HepG2 (cell line): ENCODE measurements around the gene UGT1A3. TPM values are rescaled to one million over a fixed set of nuclear protein-coding genes. Genes with fewer than 3 reads are reported as not detected.

ENCODE experiments used
- AGO1 ChIP-seq: fragments of 200-400 bp; formaldehyde crosslinking; IDR thresholded peaks from 2 replicates; pipeline ENCODE4 v1.6.1; 2017; ENCODE audit warnings: mild to moderate bottlenecking, low read depth, low read length, moderate library complexity; ENCODE audit not compliant: poor library complexity, severe bottlenecking
- ATF4 ChIP-seq, 2 experiments: fragments of 450-650 bp in 1 of 2; sonication (generic) in 1 of 2; formaldehyde crosslinking; IDR thresholded peaks; 2 replicates each; pipeline versions ENCODE4 v1.5.0 to v1.8.0; 2020 to 2022; ENCODE audit warnings: mild to moderate bottlenecking in 1 of 2, missing genetic modification reagents in 1 of 2
- GFI1 ChIP-seq: sonication (generic); formaldehyde crosslinking; IDR thresholded peaks from 2 replicates; pipeline ENCODE4 v1.5.0; 2020; ENCODE audit warnings: missing genetic modification reagents, mild to moderate bottlenecking, borderline replicate concordance
- HOMEZ ChIP-seq: IDR thresholded peaks from 2 replicates; pipeline ENCODE4 v1.6.1; 2016; ENCODE audit warnings: low read depth
- NCOA5 ChIP-seq: sonication (generic); formaldehyde crosslinking; IDR thresholded peaks from 2 replicates; pipeline ENCODE4 v1.4.0; 2020; ENCODE audit warnings: missing genetic modification reagents
- PPARG ChIP-seq: conservative IDR thresholded peaks from 2 replicates; pipeline ENCODE4 v1.6.1; 2016; ENCODE audit warnings: missing biosample characterization, missing genetic modification reagents
- RARG ChIP-seq: sonication (generic); formaldehyde crosslinking; IDR thresholded peaks from 2 replicates; pipeline ENCODE4 v1.4.0; 2020; ENCODE audit warnings: low read depth, mild to moderate bottlenecking, missing genetic modification reagents
- REST ChIP-seq, 2 experiments: IDR thresholded peaks; 2 replicates each; pipeline ENCODE4 v1.6.1; 2011 to 2012; ENCODE audit warnings: low read length in 2 of 2, borderline replicate concordance in 1 of 2, low read depth in 1 of 2, mild to moderate bottlenecking in 1 of 2, moderate library complexity in 1 of 2
- SATB2 ChIP-seq: sonication (generic); formaldehyde crosslinking; IDR thresholded peaks from 2 replicates; pipeline ENCODE4 v1.5.0; 2020; ENCODE audit warnings: missing genetic modification reagents
- SNAPC4 ChIP-seq: sonication (generic); formaldehyde crosslinking; IDR thresholded peaks from 2 replicates; pipeline ENCODE4 v1.4.0; 2020; ENCODE audit warnings: mild to moderate bottlenecking, missing genetic modification reagents
- YY1 ChIP-seq: IDR thresholded peaks from 2 replicates; pipeline ENCODE4 v1.6.1; 2011; ENCODE audit warnings: low read length, low read depth, moderate library complexity, mild to moderate bottlenecking; ENCODE audit not compliant: insufficient read depth, insufficient replicate concordance
- ZNF335 ChIP-seq: sonication (generic); formaldehyde crosslinking; IDR thresholded peaks from 2 replicates; pipeline ENCODE4 v1.4.0; 2020; ENCODE audit warnings: missing genetic modification reagents
- ZNF780A ChIP-seq: sonication (generic); formaldehyde crosslinking; IDR thresholded peaks from 2 replicates; pipeline ENCODE4 v1.8.0; 2022; ENCODE audit warnings: mild to moderate bottlenecking, missing genetic modification reagents, moderate library complexity
- ZNF839 ChIP-seq: sonication (generic); formaldehyde crosslinking; IDR thresholded peaks from 2 replicates; pipeline ENCODE4 v1.4.0; 2020; ENCODE audit warnings: missing genetic modification reagents, mild to moderate bottlenecking, borderline replicate concordance
- polyA plus RNA-seq, 8 experiments: library from polyadenylated mRNA; depleted of rRNA in 3 of 8; stranded (reverse) in 7 of 8; unstranded in 1 of 8; fragments of >200 nt; fragmentation: Illumina TruSeq in 4 of 8; extraction: Trizol in 4 of 8; gene quantifications; 2 replicates each; pipeline versions ENCODE4 v1.2.1 to v1.2.3, GENCODE V29; 2011 to 2016; ENCODE audit warnings: low read depth in 4 of 8, missing spikeins in 1 of 8, mixed read lengths in 1 of 8; ENCODE audit not compliant: insufficient read depth in 1 of 8
- total RNA-seq, 5 experiments: library from RNA; depleted of rRNA; stranded (reverse); fragments of >200 nt; fragmentation: Illumina TruSeq; extraction: Trizol; gene quantifications; 2 replicates each; pipeline ENCODE4 v1.2.3, GENCODE V29; 2016; ENCODE audit warnings: low read depth in 1 of 5
- TF ChIP-seq, protein P1 (sequence below): IDR thresholded peaks from 2 replicates; pipeline ENCODE4 v1.6.1; 2016; ENCODE audit warnings: missing compliant biosample characterization, missing genetic modification reagents, borderline replicate concordance

The UGT1A3 gene
- total and polyA plus RNA-seq, 2 of the 13 experiments (the other 11 are each of a cell fraction or from before 2014, with no cell fraction given): not detected

- TF ChIP-seq SNAPC4 (CRISPR knock-in tag): peak; percentile 43; the same call in 1 of the 2 replicates
- peak in 1 of 2 experiments; percentile 87; a peak in 2 of 4 replicates for TF ChIP-seq REST (IDR thresholded peaks at IDR 0.05; ENCODE audit: borderline replicate concordance in 1 of 2, low read depth in 1 of 2, low read length in 2 of 2)
- peak; percentile 95 for TF ChIP-seq PPARG (CRISPR knock-in tag)
- peak; percentile 61; the same call in 1 of the 2 replicates for TF ChIP-seq HOMEZ (CRISPR knock-in tag)
- TF ChIP-seq, protein P1, sequence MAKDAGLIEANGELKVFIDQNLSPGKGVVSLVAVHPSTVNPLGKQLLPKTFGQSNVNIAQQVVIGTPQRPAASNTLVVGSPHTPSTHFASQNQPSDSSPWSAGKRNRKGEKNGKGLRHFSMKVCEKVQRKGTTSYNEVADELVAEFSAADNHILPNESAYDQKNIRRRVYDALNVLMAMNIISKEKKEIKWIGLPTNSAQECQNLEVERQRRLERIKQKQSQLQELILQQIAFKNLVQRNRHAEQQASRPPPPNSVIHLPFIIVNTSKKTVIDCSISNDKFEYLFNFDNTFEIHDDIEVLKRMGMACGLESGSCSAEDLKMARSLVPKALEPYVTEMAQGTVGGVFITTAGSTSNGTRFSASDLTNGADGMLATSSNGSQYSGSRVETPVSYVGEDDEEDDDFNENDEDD (CRISPR knock-in tag): peak; percentile 17; the same call in 1 of the 2 replicates
- no peak for TF ChIP-seq RARG (CRISPR knock-in tag)
- peak in 1 of 2 experiments; percentile 87; a peak in 2 of 4 replicates for TF ChIP-seq ATF4 (CRISPR knock-in tag; IDR thresholded peaks at IDR 0.05)
- TF ChIP-seq AGO1: no peak
- TF ChIP-seq ZNF780A (CRISPR knock-in tag): no peak
- TF ChIP-seq NCOA5 (CRISPR knock-in tag): no peak
- TF ChIP-seq ZNF839 (CRISPR knock-in tag): no peak
- TF ChIP-seq YY1: no peak
- peak; percentile 73; the same call in 1 of the 2 replicates for TF ChIP-seq ZNF335 (CRISPR knock-in tag)
- TF ChIP-seq GFI1: peak; percentile 95
- TF ChIP-seq SATB2: peak; percentile 83; the same call in 1 of the 2 replicates
Observed at GRCh38 chr2:233745073-233745755, 16.4 kb downstream of the UGT1A3 start (continued).
